Measurements from ENCODE around the gene SFI1.

Gene SFI1

GRCh38 chr22:31615491-31615860 is 119.1 kb downstream of the SFI1 start:
- H2AFZ ChIP-seq (ENCODE audit: low read depth, low read length) = no peak overlapping the region
- no peak for DNase-seq
- no peak overlapping the region for H2BK15ac ChIP-seq (ENCODE audit: low read depth, poor library complexity, severe bottlenecking)
- no peak overlapping the region for H3K4me2 ChIP-seq (ENCODE audit: low read length, poor library complexity, severe bottlenecking)
- H4K8ac ChIP-seq (ENCODE audit: low read length) = no peak overlapping the region
- H3K9me3 ChIP-seq (ENCODE audit: control insufficient read depth, low read length) = no peaks in the 10 kb centered on the region
- H2AK5ac ChIP-seq (ENCODE audit: low read length, severe bottlenecking) = no peak overlapping the region
- H3K27me3 ChIP-seq (ENCODE audit: control insufficient read depth in 1 of 2, insufficient read depth in 1 of 2, low read length in 2 of 2) = no peaks in the 10 kb centered on the region
- no peak overlapping the region for H3K23ac ChIP-seq (ENCODE audit: low read length in 2 of 2)
- H3K4me1 ChIP-seq (ENCODE audit: control insufficient read depth, insufficient read depth, low read depth, low read length) = peaks cover 4% of the 10 kb centered on the region
- H3K9ac ChIP-seq (ENCODE audit: low read length) = no peak overlapping the region
- peak overlapping the region in 1 of 2 experiments; percentile 18 for H2BK12ac ChIP-seq (ENCODE audit: low read length in 2 of 2)
- peaks cover 52 to 85% of the 10 kb centered on the region in 2 experiments for H3K36me3 ChIP-seq (ENCODE audit: control insufficient read depth in 1 of 2, insufficient read depth in 2 of 2, low read depth in 1 of 2, low read length in 2 of 2)
- peak overlapping the region; percentile 61 for H4K91ac ChIP-seq (ENCODE audit: low read length)
- H3K14ac ChIP-seq (ENCODE audit: low read length in 2 of 2) = no peak overlapping the region
- H2BK5ac ChIP-seq (ENCODE audit: low read depth, low read length, poor library complexity, severe bottlenecking) = no peak overlapping the region
- H3K4me3 ChIP-seq (ENCODE audit: insufficient read depth in 1 of 2, low read depth in 1 of 2, low read length in 2 of 2) = no peak overlapping the region
- H3K18ac ChIP-seq (ENCODE audit: low read depth in 1 of 2, low read length in 2 of 2) = peak overlapping the region; percentile 0 to 56
- peaks cover 11% of the 10 kb centered on the region for H3K79me1 ChIP-seq (replicated peaks; ENCODE audit: low read length, poor library complexity, severe bottlenecking)
- peak overlapping the region; percentile 40 for H2BK120ac ChIP-seq (ENCODE audit: low read depth, low read length)
- WGBS = 90% methylated on average over 4 of the region's 4 CpGs
- no peak overlapping the region for H3K27ac ChIP-seq (ENCODE audit: low read length, poor library complexity, severe bottlenecking)
- H3K4ac ChIP-seq (ENCODE audit: low read depth in 1 of 2, low read length in 2 of 2) = no peak overlapping the region

- Histone ChIP-seq H4K8ac (ENCODE audit: low read length) (no peak overlapping the region), H3K18ac (ENCODE audit: low read depth in 1 of 2, low read length in 2 of 2) (peak overlapping the region in 1 of 2 experiments; percentile 1), H3K4me1 (ENCODE audit: control insufficient read depth, insufficient read depth, low read depth, low read length) (peaks cover 3% of the 10 kb centered on the region), H3K27ac (ENCODE audit: low read length, poor library complexity, severe bottlenecking) (no peak overlapping the region), H3K9me3 (ENCODE audit: control insufficient read depth, low read length) (no peaks in the 10 kb centered on the region), H3K14ac (ENCODE audit: low read length in 2 of 2) (no peak overlapping the region), H3K79me1 (replicated peaks; ENCODE audit: low read length, poor library complexity, severe bottlenecking) (peaks cover 14% of the 10 kb centered on the region), H3K4me3 (ENCODE audit: insufficient read depth in 1 of 2, low read depth in 1 of 2, low read length in 2 of 2) (no peak overlapping the region), H3K9ac (ENCODE audit: low read length) (no peak overlapping the region), H2BK5ac (ENCODE audit: low read depth, low read length, poor library complexity, severe bottlenecking) (no peak overlapping the region), H2BK12ac (ENCODE audit: low read length in 2 of 2) (no peak overlapping the region), H3K36me3 (ENCODE audit: control insufficient read depth in 1 of 2, insufficient read depth in 2 of 2, low read depth in 1 of 2, low read length in 2 of 2) (peaks cover 54 to 86% of the 10 kb centered on the region in 2 experiments), H3K27me3 (ENCODE audit: control insufficient read depth in 1 of 2, insufficient read depth in 1 of 2, low read length in 2 of 2) (no peaks in the 10 kb centered on the region), H3K4ac (ENCODE audit: low read depth in 1 of 2, low read length in 2 of 2) (no peak overlapping the region), H3K4me2 (ENCODE audit: low read length, poor library complexity, severe bottlenecking) (no peak overlapping the region), H2BK120ac (ENCODE audit: low read depth, low read length) (no peak overlapping the region), H2BK15ac (ENCODE audit: low read depth, poor library complexity, severe bottlenecking) (no peak overlapping the region), H2AFZ (ENCODE audit: low read depth, low read length) (no peak overlapping the region), H3K23ac (ENCODE audit: low read length in 2 of 2) (no peak overlapping the region), H2AK5ac (ENCODE audit: low read length, severe bottlenecking) (no peak overlapping the region), H4K91ac (ENCODE audit: low read length) (no peak overlapping the region)
- no peak for DNase-seq
- WGBS = 47% methylated on average over 4 of the region's 4 CpGs
Observed at GRCh38 chr22:31615940-31616314, 119.6 kb downstream of the SFI1 start.

DNA sequence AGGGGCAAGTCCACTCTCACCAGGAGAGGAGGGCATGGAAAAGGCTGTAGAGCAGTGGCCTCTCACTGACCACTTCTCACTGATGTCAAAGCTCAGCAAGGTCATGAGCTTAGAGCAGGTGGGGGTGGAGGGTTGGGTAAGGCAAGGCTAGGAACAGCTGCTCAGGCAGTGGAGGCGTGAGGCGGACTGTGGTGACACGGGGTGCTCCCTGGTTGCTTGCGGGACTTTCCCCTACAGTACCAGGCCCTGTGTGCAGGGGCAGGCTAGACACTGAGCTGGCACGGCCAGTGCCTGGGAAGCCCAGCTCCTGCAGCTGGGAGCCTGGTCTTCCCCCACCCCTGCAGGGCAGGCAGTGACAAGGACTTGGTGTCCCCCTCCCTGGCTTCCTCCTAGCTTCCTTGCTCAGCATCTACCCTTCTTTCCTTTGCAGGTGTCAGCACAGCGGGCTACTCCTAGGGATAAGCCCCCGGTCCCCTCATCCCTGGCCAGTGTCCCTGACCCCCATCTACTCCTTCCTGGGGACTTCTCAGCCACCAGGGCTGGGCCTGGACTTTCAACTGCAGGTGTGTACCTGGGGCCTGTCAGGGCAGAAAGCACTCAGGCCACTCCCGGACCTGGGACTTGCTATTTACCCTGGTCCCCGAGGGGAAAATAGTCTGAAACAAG is 120.1 kb downstream of the SFI1 start:
- Histone ChIP-seq H4K91ac (ENCODE audit: low read length) (no peak overlapping the region), H3K4me1 (ENCODE audit: control insufficient read depth, insufficient read depth, low read depth, low read length) (no peaks in the 10 kb centered on the region), H2AK5ac (ENCODE audit: low read length, severe bottlenecking) (no peak overlapping the region), H2BK120ac (ENCODE audit: low read depth, low read length) (no peak overlapping the region), H2BK15ac (ENCODE audit: low read depth, poor library complexity, severe bottlenecking) (no peak overlapping the region), H3K27me3 (ENCODE audit: control insufficient read depth in 1 of 2, insufficient read depth in 1 of 2, low read length in 2 of 2) (no peaks in the 10 kb centered on the region), H3K9ac (ENCODE audit: low read length) (no peak overlapping the region), H3K9me3 (ENCODE audit: control insufficient read depth, low read length) (no peaks in the 10 kb centered on the region), H3K4me2 (ENCODE audit: low read length, poor library complexity, severe bottlenecking) (no peak overlapping the region), H2BK12ac (ENCODE audit: low read length in 2 of 2) (no peak overlapping the region), H2AFZ (ENCODE audit: low read depth, low read length) (no peak overlapping the region), H3K23ac (ENCODE audit: low read length in 2 of 2) (no peak overlapping the region), H3K36me3 (ENCODE audit: control insufficient read depth in 1 of 2, insufficient read depth in 2 of 2, low read depth in 1 of 2, low read length in 2 of 2) (peaks cover 54 to 87% of the 10 kb centered on the region in 2 experiments), H2BK5ac (ENCODE audit: low read depth, low read length, poor library complexity, severe bottlenecking) (no peak overlapping the region), H3K4ac (ENCODE audit: low read depth in 1 of 2, low read length in 2 of 2) (no peak overlapping the region), H3K27ac (ENCODE audit: low read length, poor library complexity, severe bottlenecking) (no peak overlapping the region), H3K79me1 (replicated peaks; ENCODE audit: low read length, poor library complexity, severe bottlenecking) (peaks cover 14% of the 10 kb centered on the region), H3K14ac (ENCODE audit: low read length in 2 of 2) (no peak overlapping the region), H3K4me3 (ENCODE audit: insufficient read depth in 1 of 2, low read depth in 1 of 2, low read length in 2 of 2) (no peak overlapping the region), H3K18ac (ENCODE audit: low read depth in 1 of 2, low read length in 2 of 2) (peak overlapping the region in 1 of 2 experiments; percentile 1), H4K8ac (ENCODE audit: low read length) (no peak overlapping the region)
- WGBS = 89% methylated on average over 9 of the region's 9 CpGs
- DNase-seq = no peak

DNA sequence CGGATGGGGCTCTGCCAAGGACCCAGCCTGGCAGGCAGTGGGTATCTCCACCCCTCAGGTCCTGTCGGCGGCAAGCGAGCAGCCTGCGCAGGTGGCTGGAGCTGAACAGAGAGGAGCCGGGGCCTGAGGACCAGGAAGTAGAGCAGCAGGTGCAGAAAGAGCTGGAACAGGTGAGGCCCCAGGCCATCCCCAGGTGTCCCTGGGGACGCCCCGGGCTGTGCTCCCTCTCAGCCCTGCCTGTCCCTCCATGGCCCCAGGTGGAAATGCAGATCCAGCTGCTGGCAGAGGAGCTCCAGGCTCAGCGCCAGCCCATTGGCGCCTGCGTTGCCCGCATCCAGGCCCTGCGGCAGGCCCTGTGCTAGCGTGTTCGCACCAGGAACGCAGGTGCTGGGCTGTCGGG is 121.7 kb downstream of the SFI1 start:
- no peaks in the 10 kb centered on the region for H3K9me3 ChIP-seq (ENCODE audit: control insufficient read depth, low read length)
- no peak overlapping the region for H3K4me2 ChIP-seq (ENCODE audit: low read length, poor library complexity, severe bottlenecking)
- peak overlapping the region in 1 of 2 experiments; percentile 21 for H2BK12ac ChIP-seq (ENCODE audit: low read length in 2 of 2)
- WGBS = 98% methylated on average over 17 of the region's 17 CpGs
- H3K9ac ChIP-seq (ENCODE audit: low read length) = no peak overlapping the region
- no peaks in the 10 kb centered on the region for H3K27me3 ChIP-seq (ENCODE audit: control insufficient read depth in 1 of 2, insufficient read depth in 1 of 2, low read length in 2 of 2)
- H4K91ac ChIP-seq (ENCODE audit: low read length) = no peak overlapping the region
- H2AK5ac ChIP-seq (ENCODE audit: low read length, severe bottlenecking) = no peak overlapping the region
- H2BK15ac ChIP-seq (ENCODE audit: low read depth, poor library complexity, severe bottlenecking) = no peak overlapping the region
- H3K79me1 ChIP-seq (replicated peaks; ENCODE audit: low read length, poor library complexity, severe bottlenecking) = peaks cover 18% of the 10 kb centered on the region
- no peak overlapping the region for H3K4ac ChIP-seq (ENCODE audit: low read depth in 1 of 2, low read length in 2 of 2)
- H3K4me1 ChIP-seq (ENCODE audit: control insufficient read depth, insufficient read depth, low read depth, low read length) = no peaks in the 10 kb centered on the region
- H2AFZ ChIP-seq (ENCODE audit: low read depth, low read length) = no peak overlapping the region
- H3K23ac ChIP-seq (ENCODE audit: low read length in 2 of 2) = no peak overlapping the region
- H2BK120ac ChIP-seq (ENCODE audit: low read depth, low read length) = no peak overlapping the region
- no peak overlapping the region for H3K4me3 ChIP-seq (ENCODE audit: insufficient read depth in 1 of 2, low read depth in 1 of 2, low read length in 2 of 2)
- H4K8ac ChIP-seq (ENCODE audit: low read length) = no peak overlapping the region
- H3K27ac ChIP-seq (ENCODE audit: low read length, poor library complexity, severe bottlenecking) = no peak overlapping the region
- peaks cover 63 to 95% of the 10 kb centered on the region in 2 experiments for H3K36me3 ChIP-seq (ENCODE audit: control insufficient read depth in 1 of 2, insufficient read depth in 2 of 2, low read depth in 1 of 2, low read length in 2 of 2)
- no peak overlapping the region for H3K18ac ChIP-seq (ENCODE audit: low read depth in 1 of 2, low read length in 2 of 2)
- no peak overlapping the region for H2BK5ac ChIP-seq (ENCODE audit: low read depth, low read length, poor library complexity, severe bottlenecking)
- no peak for DNase-seq
- no peak overlapping the region for H3K14ac ChIP-seq (ENCODE audit: low read length in 2 of 2)
